GM10248 (cell line): Measurements from ENCODE around the gene PLCB2.

Source experiments
- CTCF ChIA-PET: fragments of 300-600 bp; sonication (Branson Sonifier 250); formaldehyde crosslinking; extraction: SDS; loops from one replicate; lab custom pipeline; 2021; ENCODE audit warnings: antibody characterized with exemption; lab: Yijun Ruan, JAX
- POLR2A ChIA-PET: fragments of 350-650 bp; sonication (Branson Sonifier 250); formaldehyde crosslinking; extraction: SDS; loops from one replicate; lab custom pipeline; 2020; ENCODE audit warnings: antibody characterized with exemption; lab: Yijun Ruan, JAX
- DNase-seq: peaks from one replicate; pipeline ENCODE4 v3.0.0; 2012; ENCODE audit errors: extremely low spot score
- TF ChIP-seq, protein P1 (sequence below): IDR thresholded peaks from 2 replicates; pipeline ENCODE4 v1.5.1; 2012; ENCODE audit warnings: mild to moderate bottlenecking, low read depth; ENCODE audit errors: extremely low read depth, missing control alignments, control extremely low read depth

The PLCB2 gene

DNA sequence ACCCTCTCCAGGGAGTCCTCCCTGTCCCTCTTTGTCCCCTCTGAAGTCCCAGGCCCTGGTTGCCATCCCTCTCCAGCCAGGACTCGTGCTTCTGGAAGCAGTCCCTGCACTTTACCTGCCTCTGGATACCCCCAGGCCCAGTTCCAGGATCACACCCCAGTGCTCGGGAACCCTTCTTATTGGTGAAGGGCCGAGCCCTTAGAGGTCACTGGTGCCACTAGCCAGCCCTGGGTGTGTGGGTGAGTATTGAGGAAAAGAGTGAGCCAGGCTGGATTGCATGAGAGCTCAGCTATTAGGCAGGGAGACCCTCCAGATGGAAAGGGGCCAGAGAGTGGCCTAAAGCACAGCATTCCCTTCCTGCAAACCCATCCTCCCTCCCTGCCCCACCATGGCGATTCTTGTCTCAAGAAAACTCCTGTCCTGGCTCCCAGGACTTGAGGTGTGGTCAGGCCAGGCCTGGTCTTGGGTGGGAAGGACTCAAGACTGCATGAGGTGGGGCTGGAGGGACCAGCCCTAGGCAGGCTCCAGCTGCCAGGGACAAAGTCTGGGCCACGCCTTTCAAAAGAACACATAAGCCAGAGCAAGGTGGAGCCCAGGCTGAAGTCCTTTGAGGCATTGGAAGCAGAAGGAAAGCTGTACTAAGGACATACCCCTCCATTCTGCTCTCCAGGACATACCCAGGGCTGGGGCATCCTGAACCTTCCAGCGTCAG, 38.3 kb upstream of the PLCB2 start:
- ChIA-PET CTCF (interaction anchor here (1.0 to 16.1 kb wide), 12 partner anchors 6 to 77 kb away, joined by 3 to 222 read pairs (median 38); partner anchors contain the start of genes CCDC9B, DISP2, INAFM2 and IVD), POLR2A (no interaction called here)
- TF ChIP-seq, protein P1, sequence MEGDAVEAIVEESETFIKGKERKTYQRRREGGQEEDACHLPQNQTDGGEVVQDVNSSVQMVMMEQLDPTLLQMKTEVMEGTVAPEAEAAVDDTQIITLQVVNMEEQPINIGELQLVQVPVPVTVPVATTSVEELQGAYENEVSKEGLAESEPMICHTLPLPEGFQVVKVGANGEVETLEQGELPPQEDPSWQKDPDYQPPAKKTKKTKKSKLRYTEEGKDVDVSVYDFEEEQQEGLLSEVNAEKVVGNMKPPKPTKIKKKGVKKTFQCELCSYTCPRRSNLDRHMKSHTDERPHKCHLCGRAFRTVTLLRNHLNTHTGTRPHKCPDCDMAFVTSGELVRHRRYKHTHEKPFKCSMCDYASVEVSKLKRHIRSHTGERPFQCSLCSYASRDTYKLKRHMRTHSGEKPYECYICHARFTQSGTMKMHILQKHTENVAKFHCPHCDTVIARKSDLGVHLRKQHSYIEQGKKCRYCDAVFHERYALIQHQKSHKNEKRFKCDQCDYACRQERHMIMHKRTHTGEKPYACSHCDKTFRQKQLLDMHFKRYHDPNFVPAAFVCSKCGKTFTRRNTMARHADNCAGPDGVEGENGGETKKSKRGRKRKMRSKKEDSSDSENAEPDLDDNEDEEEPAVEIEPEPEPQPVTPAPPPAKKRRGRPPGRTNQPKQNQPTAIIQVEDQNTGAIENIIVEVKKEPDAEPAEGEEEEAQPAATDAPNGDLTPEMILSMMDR = no peak
- no peak for DNase-seq

DNA sequence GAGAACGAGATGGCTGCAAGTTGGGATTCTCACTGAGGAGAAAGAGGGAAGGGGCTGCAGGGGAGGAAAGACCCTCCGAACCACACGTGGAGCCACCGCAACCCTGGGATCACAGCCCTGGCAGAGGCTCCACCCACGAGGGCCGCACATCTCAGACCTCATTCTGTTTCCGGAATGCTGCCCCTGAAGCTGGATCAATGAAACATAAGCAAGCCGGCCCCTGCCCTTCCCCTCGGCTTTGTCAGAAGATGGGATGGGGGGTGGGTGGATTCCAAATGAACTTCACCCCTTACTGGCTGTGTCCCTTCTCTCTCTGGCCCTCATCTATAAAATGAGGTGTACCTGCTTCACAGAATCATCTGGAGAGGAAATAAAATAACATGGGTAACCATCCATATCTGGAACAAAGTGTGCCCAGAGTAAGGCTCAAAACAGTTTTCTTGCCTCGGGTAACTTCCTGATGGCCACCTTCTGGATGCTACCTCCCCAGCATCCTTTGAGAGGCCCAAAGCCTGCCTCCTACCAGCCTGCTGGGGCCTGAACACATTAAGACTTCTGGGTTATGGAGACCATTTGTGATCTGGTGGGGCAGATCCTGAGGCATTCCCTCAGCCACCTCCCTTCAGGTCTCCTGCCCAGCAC, 37.6 kb upstream of the PLCB2 start:
- TF ChIP-seq, protein P1 = no peak
- CTCF ChIA-PET = interaction anchor here (1.0 to 16.1 kb wide), 24 partner anchors 7 to 119 kb away, joined by 3 to 263 read pairs (median 9); partner anchors contain the start of genes DISP2, INAFM2, IVD and PHGR1

DNA sequence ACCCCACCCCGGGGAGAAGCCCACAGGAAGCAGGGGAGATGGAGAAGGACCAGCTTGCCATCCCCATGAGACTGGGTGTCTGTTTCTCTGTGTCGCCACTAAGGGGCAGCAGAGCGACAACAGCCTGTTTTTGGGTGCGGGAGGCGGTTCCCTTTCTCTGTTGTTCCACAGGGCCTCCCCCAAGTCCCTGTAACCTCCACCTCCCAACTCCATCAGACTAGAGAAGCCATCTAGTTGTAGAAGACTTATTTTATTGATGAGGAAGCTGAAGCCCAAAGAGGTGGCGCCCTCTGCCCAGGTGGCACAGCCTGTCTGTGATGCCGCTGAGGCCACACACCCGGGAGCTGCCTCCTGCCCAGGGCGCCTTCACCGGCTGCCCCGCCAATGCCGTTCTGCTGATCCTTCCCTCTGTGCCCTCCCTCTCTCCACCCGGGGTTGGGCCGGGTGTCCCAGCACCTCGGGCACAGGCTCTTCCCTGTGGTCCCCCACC, 36.9 kb upstream of the PLCB2 start:
- TF ChIP-seq, protein P1 = peak; percentile 89

More for the DNA sequence above, 37.6 kb upstream of the PLCB2 start:
- POLR2A ChIA-PET = no interaction called here
- DNase-seq = no peak

DNA sequence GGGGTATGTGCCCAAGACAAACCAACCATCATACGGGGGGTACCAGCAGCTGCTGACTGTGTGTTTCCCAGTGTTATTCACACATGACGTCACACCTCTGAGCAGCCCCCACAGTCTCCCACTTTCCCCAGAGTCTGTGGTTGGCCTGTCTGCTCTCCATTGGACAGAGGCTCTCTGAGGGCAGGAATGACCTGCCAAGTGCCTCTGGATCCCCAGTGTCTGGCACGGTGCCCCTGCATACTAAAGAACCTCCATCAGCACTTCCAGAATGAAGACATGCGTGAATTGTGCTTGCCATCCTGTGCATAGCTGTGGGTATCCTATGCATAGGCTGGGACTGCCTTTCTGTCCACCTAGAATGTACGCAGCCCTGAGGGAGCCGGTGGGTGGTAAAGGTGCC, 36.5 kb upstream of the PLCB2 start:
- ChIA-PET CTCF (interaction anchor here (0.7 to 16.1 kb wide), 34 partner anchors 8 to 229 kb away, joined by 3 to 263 read pairs (median 7); partner anchors contain the start of genes DISP2, INAFM2, IVD and PHGR1), POLR2A (no interaction called here)
- TF ChIP-seq, protein P1 = no peak
- no peak for DNase-seq

More for the DNA sequence above, 36.9 kb upstream of the PLCB2 start:
- CTCF ChIA-PET = interaction anchor here (0.7 to 16.1 kb wide), 33 partner anchors 8 to 230 kb away, joined by 3 to 263 read pairs (median 7); partner anchors contain the start of genes DISP2, INAFM2, IVD and PHGR1
- DNase-seq = peak; percentile 88
- POLR2A ChIA-PET = no interaction called here

DNA sequence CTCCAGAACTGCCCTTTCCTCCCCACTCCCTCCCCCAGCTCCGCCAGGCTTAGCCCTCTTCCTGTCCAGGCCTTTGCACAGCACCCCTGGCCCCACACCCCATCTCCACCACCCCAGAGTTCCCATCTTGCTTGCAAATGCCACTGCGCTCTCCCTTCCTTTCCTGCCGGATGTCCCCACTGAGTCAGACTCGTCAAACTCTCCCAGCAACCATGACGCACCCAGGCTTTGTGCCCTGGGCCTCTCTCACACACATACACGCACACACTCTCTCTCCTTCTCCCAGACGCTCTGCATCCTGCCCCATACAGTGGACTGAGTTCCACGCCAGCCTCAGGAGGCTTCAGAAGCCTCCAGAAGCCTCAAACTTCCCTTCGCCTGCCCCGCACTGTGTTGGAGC, 35.8 kb upstream of the PLCB2 start:
- CTCF ChIA-PET = interaction anchor here (0.9 to 16.1 kb wide), 24 partner anchors 9 to 229 kb away, joined by 3 to 263 read pairs (median 8); partner anchors contain the start of genes DISP2, INAFM2, IVD and PHGR1
- POLR2A ChIA-PET = no interaction called here
- TF ChIP-seq, protein P1 = no peak
- no peak for DNase-seq

DNA sequence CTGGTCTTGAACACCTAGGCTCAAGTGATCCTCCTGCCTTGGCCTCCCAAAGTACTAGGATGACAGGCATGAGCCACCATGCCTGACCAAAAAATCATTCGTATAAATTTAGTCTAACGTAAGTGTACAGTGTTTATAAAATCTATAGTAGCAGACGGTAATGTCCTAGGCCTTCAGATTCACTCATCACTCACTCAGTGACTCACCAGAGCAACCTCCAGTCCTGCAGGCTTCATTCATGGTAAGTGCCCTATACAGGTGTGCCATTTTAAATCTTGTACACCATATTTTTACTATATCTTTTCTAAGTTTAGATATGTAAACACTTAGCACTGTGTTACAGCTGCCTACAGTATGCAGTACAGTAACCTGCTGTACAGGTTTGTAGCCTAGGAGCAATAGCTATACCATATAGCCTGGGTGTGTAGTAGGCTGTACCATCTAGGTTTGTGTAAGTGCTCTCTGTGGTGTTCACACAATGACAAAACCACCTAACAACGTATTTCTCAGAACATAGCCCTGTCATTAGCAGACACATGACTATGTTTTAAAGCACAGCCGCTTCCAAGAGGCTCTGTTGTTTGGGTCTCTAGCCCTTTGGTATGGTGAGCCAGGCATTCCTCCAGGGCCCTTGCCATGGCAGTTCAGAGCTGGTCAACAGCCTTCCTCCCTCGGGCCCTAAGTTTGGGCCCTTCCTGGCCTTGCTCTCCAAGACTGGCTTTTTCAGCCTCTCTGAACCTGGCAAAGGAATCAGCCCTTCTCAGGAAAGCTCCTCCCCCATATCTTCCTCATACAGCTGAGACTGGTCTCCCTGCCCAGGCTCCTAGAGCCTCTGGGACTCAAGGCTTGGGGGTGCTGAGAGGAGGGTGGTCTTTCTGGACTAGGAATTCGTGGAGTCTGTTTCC, 34.9 kb upstream of the PLCB2 start:
- no peak for DNase-seq
- CTCF ChIA-PET = interaction anchor here (0.7 to 16.1 kb wide), 13 partner anchors 8 to 126 kb away, joined by 3 to 263 read pairs (median 53); partner anchors contain the start of genes DISP2, INAFM2, IVD and PHGR1
- TF ChIP-seq, protein P1 = no peak
- POLR2A ChIA-PET = no interaction called here
